Neutrophil (primary cell): ENCODE data around the gene PCSK4.

Experiments used
- H3K27ac ChIP-seq: fragments of 200-600 bp; sonication (generic); 2 replicates; pipeline ENCODE4 v1.5.1; 2016; ENCODE audit warnings: mild to moderate bottlenecking, moderate library complexity
- H3K27me3 ChIP-seq: fragments of 200-600 bp; sonication (generic); 2 replicates; pipeline ENCODE4 v1.6.0; 2016; ENCODE audit warnings: mild to moderate bottlenecking
- H3K36me3 ChIP-seq: fragments of 200-600 bp; sonication (generic); 2 replicates; pipeline ENCODE4 v1.5.1; 2017
- H3K4me1 ChIP-seq, 2 experiments: fragments of 200-600 bp in 1 of 2; sonication (generic) in 1 of 2; 1 replicate in 1 of 2; 2 replicates in 1 of 2; pipeline versions ENCODE4 v1.5.1 to v1.6.1; 2013 to 2016; ENCODE audit warnings: low read depth in 1 of 2, low read length in 1 of 2, mild to moderate bottlenecking in 1 of 2, moderate library complexity in 1 of 2; ENCODE audit not compliant: control insufficient read depth in 1 of 2, insufficient read depth in 1 of 2
- H3K4me3 ChIP-seq, 2 experiments: fragments of 200-600 bp in 1 of 2; sonication (generic) in 1 of 2; 1 replicate in 1 of 2; 2 replicates in 1 of 2; pipeline ENCODE4 v1.5.1; 2013 to 2016; ENCODE audit warnings: low read depth in 1 of 2, low read length in 1 of 2, mild to moderate bottlenecking in 1 of 2, moderate library complexity in 1 of 2
- H3K9me3 ChIP-seq: fragments of 200-600 bp; sonication (generic); 2 replicates; pipeline ENCODE4 v1.5.1; 2016
- TF ChIP-seq, protein P1 (sequence below): fragments of 200-600 bp; sonication (generic); IDR thresholded peaks from 2 replicates; pipeline ENCODE4 v1.5.1; 2016; ENCODE audit warnings: antibody characterized with exemption

Gene PCSK4

DNA sequence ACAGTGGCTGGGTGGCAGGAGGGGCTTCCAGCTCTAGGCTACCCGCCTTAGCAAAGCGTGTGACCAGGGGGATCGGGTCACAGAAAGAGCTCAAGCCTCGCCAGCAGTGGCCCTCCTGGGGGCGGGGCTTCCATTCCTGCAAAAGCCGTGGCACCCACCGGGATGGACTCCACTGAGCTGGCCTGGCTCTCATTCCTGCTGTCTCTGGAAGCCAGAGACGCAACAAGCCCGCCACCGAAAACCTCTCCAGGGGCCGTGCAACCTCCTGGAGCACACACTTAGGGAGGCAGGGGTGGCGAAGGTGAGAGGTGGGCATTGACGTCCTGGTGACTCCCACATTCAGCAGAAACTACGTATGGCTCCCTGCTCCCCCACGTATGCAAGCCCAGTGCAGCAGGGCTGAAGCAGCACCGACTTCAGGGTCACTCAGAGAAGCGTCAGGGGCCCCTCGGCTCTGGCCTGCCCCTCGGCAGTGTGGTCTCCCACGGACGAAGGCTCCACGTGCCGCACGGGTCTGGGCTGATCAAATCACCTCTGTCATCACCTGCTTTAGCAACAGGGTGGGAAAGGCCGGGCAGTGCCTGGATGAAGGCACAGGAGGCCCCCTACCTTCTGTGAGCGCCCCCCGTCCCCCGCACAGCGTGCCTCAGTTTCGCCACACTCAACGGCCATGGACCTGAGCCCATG lies 14.3 kb downstream of the PCSK4 start:
- Histone ChIP-seq H3K4me3 (no peak overlapping the region), H3K36me3 (peaks cover 33% of the 10 kb centered on the region), H3K27me3 (peaks cover 32% of the 10 kb centered on the region), H3K27ac (no peak overlapping the region), H3K9me3 (no peaks in the 10 kb centered on the region), H3K4me1 (peaks cover 27 to 29% of the 10 kb centered on the region in 2 experiments)
- TF ChIP-seq, protein P1, sequence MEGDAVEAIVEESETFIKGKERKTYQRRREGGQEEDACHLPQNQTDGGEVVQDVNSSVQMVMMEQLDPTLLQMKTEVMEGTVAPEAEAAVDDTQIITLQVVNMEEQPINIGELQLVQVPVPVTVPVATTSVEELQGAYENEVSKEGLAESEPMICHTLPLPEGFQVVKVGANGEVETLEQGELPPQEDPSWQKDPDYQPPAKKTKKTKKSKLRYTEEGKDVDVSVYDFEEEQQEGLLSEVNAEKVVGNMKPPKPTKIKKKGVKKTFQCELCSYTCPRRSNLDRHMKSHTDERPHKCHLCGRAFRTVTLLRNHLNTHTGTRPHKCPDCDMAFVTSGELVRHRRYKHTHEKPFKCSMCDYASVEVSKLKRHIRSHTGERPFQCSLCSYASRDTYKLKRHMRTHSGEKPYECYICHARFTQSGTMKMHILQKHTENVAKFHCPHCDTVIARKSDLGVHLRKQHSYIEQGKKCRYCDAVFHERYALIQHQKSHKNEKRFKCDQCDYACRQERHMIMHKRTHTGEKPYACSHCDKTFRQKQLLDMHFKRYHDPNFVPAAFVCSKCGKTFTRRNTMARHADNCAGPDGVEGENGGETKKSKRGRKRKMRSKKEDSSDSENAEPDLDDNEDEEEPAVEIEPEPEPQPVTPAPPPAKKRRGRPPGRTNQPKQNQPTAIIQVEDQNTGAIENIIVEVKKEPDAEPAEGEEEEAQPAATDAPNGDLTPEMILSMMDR = no peak

- no peaks in the 10 kb centered on the region for H3K9me3 ChIP-seq
- H3K36me3 ChIP-seq = peaks cover 33% of the 10 kb centered on the region
- TF ChIP-seq, protein P1 = no peak
- peaks cover 42% of the 10 kb centered on the region for H3K27me3 ChIP-seq
- no peak overlapping the region for H3K4me3 ChIP-seq
- peaks cover 34 to 39% of the 10 kb centered on the region in 2 experiments for H3K4me1 ChIP-seq
- H3K27ac ChIP-seq = no peak overlapping the region
Measured at GRCh38 chr19:1474765-1475351, 15.3 kb downstream of the PCSK4 start.

DNA sequence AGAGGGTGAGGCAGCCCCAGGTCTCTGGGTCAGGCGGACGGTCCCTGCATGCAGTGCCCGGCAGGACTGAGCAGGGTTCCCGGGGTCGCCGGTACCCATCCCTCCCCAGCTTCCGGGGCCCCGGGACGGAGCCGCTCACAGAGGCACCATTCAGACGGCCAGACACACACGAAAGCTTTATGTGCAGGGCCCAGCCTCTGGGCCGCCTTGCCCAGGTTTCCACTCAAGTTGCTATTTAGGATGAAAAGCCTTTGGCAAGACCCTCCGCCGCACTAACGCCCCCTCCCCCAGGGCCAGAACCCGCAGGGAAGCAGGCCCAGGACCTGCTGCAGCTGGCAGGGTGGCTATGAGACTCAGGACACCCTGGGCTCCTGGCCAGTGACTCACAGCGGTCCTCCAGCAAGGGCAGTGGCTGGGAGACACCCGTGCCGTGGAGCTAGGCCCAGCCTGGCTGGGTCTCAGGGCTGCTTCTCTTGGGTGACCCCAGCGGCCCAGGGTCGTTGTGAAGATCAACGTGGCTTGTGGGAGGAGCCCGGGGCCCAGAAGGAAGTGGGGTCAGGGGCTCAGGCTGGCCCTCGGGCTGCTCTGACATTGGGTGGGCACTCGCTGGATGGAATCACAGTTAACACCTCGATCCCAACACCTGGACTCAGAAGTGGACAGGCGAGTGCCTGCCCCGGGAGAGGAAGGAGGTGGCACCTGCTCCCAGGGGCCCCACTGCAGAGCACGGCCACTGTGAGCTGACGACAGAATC lies 16.0 kb downstream of the PCSK4 start:
- H3K27me3 ChIP-seq = peaks cover 49% of the 10 kb centered on the region
- H3K9me3 ChIP-seq = no peaks in the 10 kb centered on the region
- H3K36me3 ChIP-seq = peaks cover 33% of the 10 kb centered on the region
- TF ChIP-seq, protein P1 = no peak
- no peak overlapping the region for H3K4me3 ChIP-seq
- no peak overlapping the region for H3K27ac ChIP-seq
- peaks cover 29 to 35% of the 10 kb centered on the region in 2 experiments for H3K4me1 ChIP-seq

DNA sequence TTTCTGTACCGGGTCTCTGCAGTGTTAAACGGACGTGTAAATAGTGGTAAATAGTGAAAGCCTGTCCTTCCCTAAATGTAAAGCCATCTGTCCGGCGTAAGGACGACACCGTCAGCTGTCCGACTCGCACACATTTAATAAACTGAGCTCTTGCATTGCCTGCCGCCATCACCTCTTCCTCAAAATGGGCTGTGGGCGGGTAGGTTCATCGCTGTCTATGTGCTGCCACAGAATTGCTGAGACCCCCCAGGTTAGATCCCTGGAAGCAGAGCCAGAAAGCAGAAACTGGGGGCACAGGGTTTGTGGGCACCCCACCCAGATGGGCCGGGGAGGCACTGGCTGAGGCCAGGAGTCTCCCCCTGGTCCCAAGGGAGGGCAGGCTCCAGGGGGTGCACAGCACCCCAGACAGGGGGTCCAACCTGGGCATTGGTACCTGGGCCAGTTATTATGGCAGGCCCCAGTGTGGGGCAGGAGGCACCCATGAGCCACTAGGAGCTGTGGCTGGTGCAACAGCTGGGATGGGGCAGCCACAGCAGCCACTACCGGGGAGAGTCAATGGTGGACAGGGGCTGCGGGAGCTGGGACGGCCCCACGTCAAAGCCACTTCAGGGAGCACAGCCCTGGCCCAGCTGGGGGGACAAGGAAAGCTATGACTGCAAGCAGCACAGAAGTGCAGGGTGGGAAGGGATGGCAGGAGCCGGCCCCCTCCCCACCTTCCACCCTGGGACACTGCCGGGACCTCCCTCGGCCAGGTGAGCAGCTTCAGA lies 16.9 kb downstream of the PCSK4 start:
- TF ChIP-seq, protein P1 = no peak
- Histone ChIP-seq H3K9me3 (no peaks in the 10 kb centered on the region), H3K27me3 (peaks cover 58% of the 10 kb centered on the region), H3K4me3 (no peak overlapping the region), H3K27ac (no peak overlapping the region), H3K36me3 (peaks cover 33% of the 10 kb centered on the region), H3K4me1 (peaks cover 25 to 36% of the 10 kb centered on the region in 2 experiments)
